GM18502 (cell line): Measurements from ENCODE around the gene BAG2.

ENCODE experiments used
- ATAC-seq: cut with Tn5 transposase; IDR thresholded peaks from one replicate; pipeline ENCODE4 v1.9.1; 2021; ENCODE audit warnings: mild to moderate bottlenecking; ENCODE audit not compliant: unreplicated experiment, poor library complexity

The BAG2 gene

GRCh38 chr6:57173886-57174510, 1.9 kb downstream of the BAG2 start:
- no peak for ATAC-seq

- ATAC-seq, result no peak
Measured at GRCh38 chr6:57174511-57174907, 2.4 kb downstream of the BAG2 start.

- no peak for ATAC-seq
Measured at GRCh38 chr6:57177545-57178265, 5.6 kb downstream of the BAG2 start.

GRCh38 chr6:57180596-57180995, 8.5 kb downstream of the BAG2 start:
- ATAC-seq, result no peak

GRCh38 chr6:57182017-57182432, 9.9 kb downstream of the BAG2 start:
- ATAC-seq, result no peak

GRCh38 chr6:57183336-57183735, 11.2 kb downstream of the BAG2 start:
- ATAC-seq, result no peak

- no peak for ATAC-seq
Measured at GRCh38 chr6:57190140-57190539, 18.0 kb downstream of the BAG2 start.

GRCh38 chr6:57193177-57193576, 21.1 kb downstream of the BAG2 start:
- ATAC-seq, result no peak

GRCh38 chr6:57195457-57195856, 23.3 kb downstream of the BAG2 start:
- ATAC-seq, result no peak

GRCh38 chr6:57198926-57199636, 27.0 kb downstream of the BAG2 start:
- no peak for ATAC-seq

GRCh38 chr6:57201718-57202117, 29.6 kb downstream of the BAG2 start:
- ATAC-seq, result no peak

- ATAC-seq, result no peak
Measured at GRCh38 chr6:57205550-57206328, 33.6 kb downstream of the BAG2 start.

- ATAC-seq, result no peak
Measured at GRCh38 chr6:57207141-57207540, 35.0 kb downstream of the BAG2 start.

- no peak for ATAC-seq
Measured at GRCh38 chr6:57207872-57208271, 35.7 kb downstream of the BAG2 start.

GRCh38 chr6:57209030-57209429, 36.9 kb downstream of the BAG2 start:
- no peak for ATAC-seq

- no peak for ATAC-seq
Measured at GRCh38 chr6:57210060-57210459, 37.9 kb downstream of the BAG2 start.

- no peak for ATAC-seq
Measured at GRCh38 chr6:57215260-57215659, 43.1 kb downstream of the BAG2 start.

- no peak for ATAC-seq
Measured at GRCh38 chr6:57216235-57217101, 44.3 kb downstream of the BAG2 start.

- ATAC-seq, result no peak
Measured at GRCh38 chr6:57217270-57217669, 45.1 kb downstream of the BAG2 start.
